Epithelial cell of proximal tubule (primary cell): ENCODE results near the gene MXD1. TPM values are rescaled to one million over a fixed set of nuclear protein-coding genes. Genes with fewer than 3 reads are reported as not detected.

Experiments used
- DNase-seq: peaks from one replicate; pipeline ENCODE4 v3.0.0-alpha.2; 2011; ENCODE audit warnings: low read depth
- H3K4me3 ChIP-seq: 2 replicates; pipeline ENCODE4 v1.5.1; 2011; ENCODE audit warnings: low read depth, mild to moderate bottlenecking, low read length
- total RNA-seq: library from RNA; depleted of rRNA; stranded (reverse); fragments of >200 nt; gene quantifications from 2 replicates; pipeline ENCODE4 v1.2.3, GENCODE V29; 2015
- TF ChIP-seq, protein P1 (sequence below): conservative IDR thresholded peaks from 2 replicates; pipeline ENCODE4 v1.5.1; 2012; ENCODE audit warnings: low read depth, mild to moderate bottlenecking, low read length

The MXD1 gene
- total RNA-seq, 1 donor from 2014 or later = 2.2 TPM

DNA sequence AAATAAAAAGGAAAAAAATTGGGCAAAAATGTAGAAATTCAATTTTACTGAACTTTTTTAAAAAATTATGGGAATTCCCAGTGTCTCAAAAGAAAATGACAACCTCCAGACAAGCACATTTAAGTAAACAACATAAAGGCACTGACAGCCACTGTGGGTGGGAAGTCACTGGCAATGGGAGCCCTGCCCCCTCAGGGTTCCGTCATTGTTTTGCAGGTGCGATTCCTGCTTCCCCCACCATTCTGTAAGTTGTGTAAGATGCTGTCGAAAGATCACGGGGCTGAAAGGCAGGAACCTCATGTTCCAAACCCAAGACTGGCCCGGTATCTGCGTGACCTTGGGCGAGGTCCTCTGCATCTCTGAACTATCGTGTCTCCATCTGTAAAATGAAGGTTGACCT lies 62.3 kb downstream of the MXD1 start:
- TF ChIP-seq, protein P1, sequence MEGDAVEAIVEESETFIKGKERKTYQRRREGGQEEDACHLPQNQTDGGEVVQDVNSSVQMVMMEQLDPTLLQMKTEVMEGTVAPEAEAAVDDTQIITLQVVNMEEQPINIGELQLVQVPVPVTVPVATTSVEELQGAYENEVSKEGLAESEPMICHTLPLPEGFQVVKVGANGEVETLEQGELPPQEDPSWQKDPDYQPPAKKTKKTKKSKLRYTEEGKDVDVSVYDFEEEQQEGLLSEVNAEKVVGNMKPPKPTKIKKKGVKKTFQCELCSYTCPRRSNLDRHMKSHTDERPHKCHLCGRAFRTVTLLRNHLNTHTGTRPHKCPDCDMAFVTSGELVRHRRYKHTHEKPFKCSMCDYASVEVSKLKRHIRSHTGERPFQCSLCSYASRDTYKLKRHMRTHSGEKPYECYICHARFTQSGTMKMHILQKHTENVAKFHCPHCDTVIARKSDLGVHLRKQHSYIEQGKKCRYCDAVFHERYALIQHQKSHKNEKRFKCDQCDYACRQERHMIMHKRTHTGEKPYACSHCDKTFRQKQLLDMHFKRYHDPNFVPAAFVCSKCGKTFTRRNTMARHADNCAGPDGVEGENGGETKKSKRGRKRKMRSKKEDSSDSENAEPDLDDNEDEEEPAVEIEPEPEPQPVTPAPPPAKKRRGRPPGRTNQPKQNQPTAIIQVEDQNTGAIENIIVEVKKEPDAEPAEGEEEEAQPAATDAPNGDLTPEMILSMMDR = no peak
- no peak for DNase-seq

DNA sequence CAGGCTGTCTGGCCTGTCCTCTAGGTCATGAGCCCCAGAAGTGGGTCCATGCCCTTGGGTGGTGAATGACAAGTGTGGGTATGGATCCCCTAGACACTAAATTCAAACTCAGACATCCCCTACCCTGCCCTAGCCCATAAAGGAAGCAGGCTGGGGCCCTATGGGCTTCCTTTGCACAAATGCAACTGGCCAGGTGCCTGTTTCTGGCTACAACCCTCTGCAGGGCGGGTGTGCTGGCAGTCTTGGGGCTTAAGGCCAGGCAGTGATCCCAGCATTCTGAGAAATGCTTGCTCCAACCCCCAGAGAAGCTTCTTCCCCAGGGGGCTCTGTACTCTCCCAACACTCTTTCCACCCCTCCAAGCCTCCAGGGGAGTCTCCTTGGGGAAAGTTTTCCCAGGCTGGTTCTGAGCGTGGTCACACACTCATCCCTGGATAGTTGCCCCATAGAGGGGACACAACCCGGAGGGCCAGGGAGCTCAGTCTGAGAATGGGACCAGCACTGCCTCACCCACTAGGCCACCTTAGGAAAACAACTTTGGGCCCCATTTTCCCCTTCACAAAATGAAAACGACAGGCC lies 63.1 kb downstream of the MXD1 start:
- H3K4me3 ChIP-seq = no peak overlapping the region
- no peak for DNase-seq
- TF ChIP-seq, protein P1 = no peak

More for the DNA sequence above, 62.3 kb downstream of the MXD1 start:
- H3K4me3 ChIP-seq = no peak overlapping the region

DNA sequence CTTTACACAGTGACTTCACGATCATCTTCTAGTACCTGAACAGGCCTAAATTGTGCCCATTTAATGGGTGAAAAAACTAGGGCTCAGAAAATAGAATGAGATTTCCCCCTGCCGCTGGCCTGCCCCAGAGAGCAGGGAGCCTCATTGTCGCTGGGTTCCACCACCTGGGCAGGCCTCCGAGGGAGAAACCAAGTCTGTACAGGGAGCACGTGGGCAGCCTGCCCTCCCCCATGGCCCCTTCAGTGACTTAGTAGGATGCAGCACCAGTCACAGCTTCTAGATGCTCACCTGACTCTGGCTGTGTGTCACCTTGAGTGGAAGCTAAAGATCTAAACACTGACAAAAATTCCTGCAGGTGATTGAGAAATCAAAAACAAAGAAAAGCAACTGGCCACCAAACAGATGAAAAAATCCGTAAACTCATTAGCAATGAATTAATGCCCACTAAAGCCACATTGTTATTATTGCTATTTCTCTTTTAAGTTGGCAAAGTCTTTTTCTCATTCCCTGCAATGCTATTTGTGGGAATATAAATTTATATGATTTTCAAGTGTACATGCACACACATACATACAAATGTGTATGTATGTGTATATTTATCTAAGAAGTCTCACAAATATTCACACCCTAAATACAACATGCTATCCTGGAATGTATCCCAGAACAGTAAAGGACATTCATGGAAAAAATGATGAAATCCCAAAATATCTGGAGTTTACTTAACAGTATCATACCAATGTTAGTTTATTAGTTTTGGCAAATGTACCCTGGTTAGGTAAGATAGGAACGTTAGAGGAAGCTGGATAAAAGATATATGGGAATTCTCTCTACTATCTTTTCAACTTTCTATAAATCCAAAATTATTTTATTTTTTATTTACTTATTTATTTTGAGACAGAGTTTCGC lies 65.2 kb downstream of the MXD1 start:
- no peak overlapping the region for H3K4me3 ChIP-seq

DNA sequence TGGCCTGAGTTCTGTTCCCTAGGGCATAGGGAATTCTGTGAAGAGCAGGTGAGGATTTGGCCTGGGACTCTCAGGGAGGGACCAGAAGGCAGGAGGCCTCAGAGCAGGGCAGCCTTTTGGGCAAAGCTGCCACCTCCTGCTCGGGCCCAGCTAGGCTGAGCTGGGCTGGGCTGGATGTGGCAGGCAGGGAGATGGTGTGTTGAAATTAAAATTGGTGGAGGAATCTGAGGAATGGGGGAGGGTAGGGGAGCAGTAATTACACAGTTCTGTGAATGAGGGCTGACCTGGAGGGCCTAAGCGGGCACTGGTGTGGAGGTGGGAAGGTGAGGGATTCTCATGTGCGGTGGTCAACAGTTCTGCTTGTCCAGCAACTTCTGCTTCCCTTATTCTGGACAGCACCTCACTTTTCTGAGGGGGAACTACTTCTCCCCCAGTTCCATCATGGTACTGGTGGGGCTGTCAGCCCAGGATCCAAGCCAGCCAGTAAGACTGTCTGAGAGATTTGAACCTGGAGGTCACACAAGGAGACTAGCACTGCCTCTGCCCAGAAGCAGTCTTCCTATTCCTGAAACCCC lies 68.6 kb downstream of the MXD1 start:
- TF ChIP-seq, protein P1 = no peak
- DNase-seq = no peak
- H3K4me3 ChIP-seq = no peak overlapping the region

More for the DNA sequence above, 65.2 kb downstream of the MXD1 start:
- no peak for DNase-seq
- TF ChIP-seq, protein P1 = no peak

DNA sequence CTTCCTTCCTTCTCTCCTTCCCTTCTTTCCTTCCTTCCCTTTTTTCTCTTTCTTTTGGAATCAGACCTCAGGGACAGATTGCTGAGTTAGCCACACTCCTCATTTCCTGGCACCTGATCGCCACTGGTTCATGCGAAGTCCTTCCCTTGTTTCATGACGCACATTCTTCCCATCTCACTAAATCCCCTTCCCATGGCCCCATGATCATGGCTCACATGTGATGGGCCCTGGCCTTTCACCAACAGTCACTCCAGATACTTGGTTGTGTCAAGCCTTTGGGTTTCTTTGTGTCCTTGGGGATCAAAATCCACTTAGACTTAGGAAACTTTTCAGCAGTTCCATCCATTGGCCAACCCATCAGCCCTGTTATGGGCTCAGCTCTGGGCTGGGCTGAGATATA lies 70.3 kb downstream of the MXD1 start:
- no peak for DNase-seq
- TF ChIP-seq, protein P1 = no peak
- H3K4me3 ChIP-seq = no peak overlapping the region

DNA sequence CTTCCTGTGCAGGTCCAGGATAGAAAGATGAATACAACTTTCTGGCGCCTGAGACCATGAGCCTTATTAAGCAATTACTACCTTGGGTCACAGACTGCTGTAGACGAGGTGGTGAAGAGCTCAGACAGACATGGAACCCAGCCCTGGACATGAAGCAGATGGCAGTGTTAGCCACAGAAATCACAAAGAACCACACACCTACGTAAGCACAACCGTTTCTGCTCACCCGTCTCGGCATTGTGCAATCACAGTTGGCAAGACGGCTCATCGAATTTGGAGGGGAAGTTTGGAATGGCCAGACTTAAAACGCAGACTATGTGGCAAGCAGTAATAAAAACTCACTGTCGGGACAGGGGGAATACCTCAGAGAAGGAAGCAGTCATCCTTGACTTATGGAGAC lies 70.8 kb downstream of the MXD1 start:
- no peak for DNase-seq
- TF ChIP-seq, protein P1 = no peak
- H3K4me3 ChIP-seq = no peak overlapping the region
